SK-N-SH (cell line): Measurements from ENCODE around the gene PRSS1. TPM values are rescaled to one million over a fixed set of nuclear protein-coding genes. Genes with fewer than 3 reads are reported as not detected.
A peak's percentile ranks its signal among the peaks of the same experiment; 100 is the strongest.
"Not testable (repeated sequence)": the region's sequence is repeated elsewhere in the genome, so short reads cannot be mapped to it uniquely, and the experiment has no call there.

Source experiments
- CTCF ChIA-PET: fragments of 300-600, 350-600 bp; formaldehyde crosslinking; extraction: SDS; loops from one replicate; lab custom pipeline; 2021; lab: Yijun Ruan, JAX
- POLR2A ChIA-PET: fragments of 350-600 bp; sonication (Branson Sonifier 250); formaldehyde crosslinking; extraction: SDS; loops from one replicate; lab custom pipeline; 2020; ENCODE audit warnings: antibody characterized with exemption, inconsistent platforms; lab: Yijun Ruan, JAX
- DNase-seq: peaks from one replicate; pipeline ENCODE4 v3.0.0; 2012
- H2AFZ ChIP-seq: fragments of 200-600 bp; sonication (generic); 2 replicates; pipeline ENCODE4 v1.8.1; 2016; ENCODE audit warnings: antibody characterized with exemption, mild to moderate bottlenecking, low read depth
- H3F3A ChIP-seq: fragments of 200-600 bp; sonication (generic); replicated peaks from 2 replicates; pipeline ENCODE3; 2016; ENCODE audit warnings: antibody characterized with exemption, mild to moderate bottlenecking; ENCODE audit not compliant: insufficient read depth
- H3K27ac ChIP-seq, 2 experiments: fragments of 200-500 bp in 1 of 2; fragments of 200-600 bp in 1 of 2; sonication (Bioruptor generic) in 1 of 2; sonication (generic), shearing (Covaris generic) in 1 of 2; 2 replicates each; pipeline versions ENCODE4 v1.5.1 to v1.6.1; 2014 to 2016; ENCODE audit warnings: low read depth in 2 of 2, inconsistent platforms in 1 of 2, low read length in 1 of 2, mild to moderate bottlenecking in 1 of 2, mixed read lengths in 1 of 2
- H3K27me3 ChIP-seq: fragments of 200-600 bp; sonication (generic), shearing (Covaris generic); 2 replicates; pipeline ENCODE4 v1.6.1; 2016; ENCODE audit warnings: mixed run types; ENCODE audit not compliant: insufficient read depth
- H3K36me3 ChIP-seq, 2 experiments: fragments of 200-500 bp in 1 of 2; fragments of 200-600 bp in 1 of 2; sonication (Bioruptor generic) in 1 of 2; sonication (generic) in 1 of 2; replicated peaks in 1 of 2; 2 replicates each; pipeline versions ENCODE3 to v1.5.1; 2014 to 2016; ENCODE audit warnings: low read length in 1 of 2, mild to moderate bottlenecking in 1 of 2; ENCODE audit not compliant: insufficient read depth in 2 of 2, control insufficient read depth in 1 of 2
- H3K4me1 ChIP-seq, 2 experiments: fragments of 200-500 bp in 1 of 2; fragments of 200-600 bp in 1 of 2; sonication (Bioruptor generic) in 1 of 2; sonication (generic), shearing (Covaris generic) in 1 of 2; 2 replicates each; pipeline versions ENCODE4 v1.5.1 to v1.6.1; 2014 to 2016; ENCODE audit warnings: low read depth in 1 of 2, low read length in 1 of 2, mixed run types in 1 of 2; ENCODE audit not compliant: insufficient read depth in 2 of 2, control insufficient read depth in 1 of 2
- H3K4me2 ChIP-seq: fragments of 200-600 bp; sonication (generic), shearing (Covaris generic); 2 replicates; pipeline ENCODE4 v1.6.1; 2017; ENCODE audit warnings: mixed run types
- H3K4me3 ChIP-seq, 2 experiments: fragments of 200-500 bp in 1 of 2; fragments of 200-600 bp in 1 of 2; sonication (Bioruptor generic) in 1 of 2; sonication (generic), shearing (Covaris generic) in 1 of 2; 2 replicates each; pipeline versions ENCODE4 v1.5.1 to v1.8.1; 2014 to 2016; ENCODE audit warnings: low read depth in 2 of 2, inconsistent platforms in 1 of 2, low read length in 1 of 2, mild to moderate bottlenecking in 1 of 2, mixed read lengths in 1 of 2, moderate library complexity in 1 of 2
- H3K79me2 ChIP-seq: fragments of 200-600 bp; sonication (generic); 2 replicates; pipeline ENCODE4 v1.8.1; 2017; ENCODE audit warnings: mild to moderate bottlenecking; ENCODE audit not compliant: insufficient read depth
- H3K9ac ChIP-seq: fragments of 200-600 bp; sonication (generic); 2 replicates; pipeline ENCODE4 v1.6.1; 2017; ENCODE audit warnings: mixed run types
- H3K9me2 ChIP-seq: fragments of 200-600 bp; sonication (generic); 2 replicates; pipeline ENCODE4 v1.6.1; 2017; ENCODE audit warnings: mixed run types
- H3K9me3 ChIP-seq: fragments of 200-600 bp; sonication (generic); 2 replicates; pipeline ENCODE4 v1.6.1; 2017; ENCODE audit warnings: mixed run types, mild to moderate bottlenecking, moderate library complexity
- H4K20me1 ChIP-seq: fragments of 200-600 bp; sonication (generic); 2 replicates; pipeline ENCODE4 v1.6.1; 2017; ENCODE audit warnings: mild to moderate bottlenecking, mixed run types; ENCODE audit not compliant: insufficient read depth
- CHD2 ChIP-seq: fragments of 150-350 bp; IDR thresholded peaks from 2 replicates; pipeline ENCODE4 v1.6.1; 2018; ENCODE audit warnings: low read length; ENCODE audit not compliant: partially characterized antibody
- ELF1 ChIP-seq: IDR thresholded peaks from 2 replicates; pipeline ENCODE4 v1.4.0; 2012
- EP300 ChIP-seq, 2 experiments: IDR thresholded peaks; 2 replicates each; pipeline versions ENCODE4 v1.4.0 to v1.6.1; 2012; ENCODE audit warnings: borderline replicate concordance in 1 of 2, low read depth in 1 of 2, low read length in 1 of 2
- FOSL2 ChIP-seq: IDR thresholded peaks from 2 replicates; pipeline ENCODE4 v1.4.0; 2012; ENCODE audit warnings: low read depth, mild to moderate bottlenecking, moderate library complexity, borderline replicate concordance
- JUND ChIP-seq: IDR thresholded peaks from 2 replicates; pipeline ENCODE4 v1.4.0; 2012
- MXI1 ChIP-seq: IDR thresholded peaks from 2 replicates; pipeline ENCODE4 v1.6.1; 2012; ENCODE audit warnings: mild to moderate bottlenecking, low read depth, low read length, improper control_type of control experiment
- NFIC ChIP-seq: IDR thresholded peaks from 2 replicates; pipeline ENCODE4 v1.4.0; 2012; ENCODE audit warnings: borderline replicate concordance
- SMC3 ChIP-seq: IDR thresholded peaks from 2 replicates; pipeline ENCODE4 v1.6.1; 2012; ENCODE audit warnings: low read depth, low read length, improper control_type of control experiment
- TCF12 ChIP-seq: IDR thresholded peaks from 2 replicates; pipeline ENCODE4 v1.4.0; 2012
- WGBS: methylation state at CpG from one replicate; pipeline ENCODE4 v1.1.6; 2017; ENCODE audit warnings: low lambda C conversion rate; 5-methylcytosine and 5-hydroxymethylcytosine counted together
- polyA plus RNA-seq, 3 experiments: library from polyadenylated mRNA; depleted of rRNA; stranded (reverse); fragments of >200 nt; gene quantifications; 2 replicates each; pipeline ENCODE4 v1.2.3, GENCODE V29; 2012
- TF ChIP-seq, protein P1 (sequence below): fragments of 200-600 bp; sonication (generic); IDR thresholded peaks from 2 replicates; pipeline ENCODE4 v1.6.1; 2017; ENCODE audit warnings: antibody characterized with exemption, mild to moderate bottlenecking, moderate library complexity
- TF ChIP-seq, protein P2 (sequence below): fragments of 150-350 bp; IDR thresholded peaks from 2 replicates; pipeline ENCODE4 v1.6.1; 2016; ENCODE audit warnings: mild to moderate bottlenecking, low read depth, low read length
- TF ChIP-seq, protein P3 (sequence below): IDR thresholded peaks from 2 replicates; pipeline ENCODE4; 2012
- TF ChIP-seq, protein P4 (sequence below): IDR thresholded peaks from 2 replicates; pipeline ENCODE4 v1.4.0; 2012; ENCODE audit warnings: low read depth

The PRSS1 gene
- polyA plus RNA-seq, 1 of the 3 experiments (the other 2 are of a cell fraction): not detected

DNA sequence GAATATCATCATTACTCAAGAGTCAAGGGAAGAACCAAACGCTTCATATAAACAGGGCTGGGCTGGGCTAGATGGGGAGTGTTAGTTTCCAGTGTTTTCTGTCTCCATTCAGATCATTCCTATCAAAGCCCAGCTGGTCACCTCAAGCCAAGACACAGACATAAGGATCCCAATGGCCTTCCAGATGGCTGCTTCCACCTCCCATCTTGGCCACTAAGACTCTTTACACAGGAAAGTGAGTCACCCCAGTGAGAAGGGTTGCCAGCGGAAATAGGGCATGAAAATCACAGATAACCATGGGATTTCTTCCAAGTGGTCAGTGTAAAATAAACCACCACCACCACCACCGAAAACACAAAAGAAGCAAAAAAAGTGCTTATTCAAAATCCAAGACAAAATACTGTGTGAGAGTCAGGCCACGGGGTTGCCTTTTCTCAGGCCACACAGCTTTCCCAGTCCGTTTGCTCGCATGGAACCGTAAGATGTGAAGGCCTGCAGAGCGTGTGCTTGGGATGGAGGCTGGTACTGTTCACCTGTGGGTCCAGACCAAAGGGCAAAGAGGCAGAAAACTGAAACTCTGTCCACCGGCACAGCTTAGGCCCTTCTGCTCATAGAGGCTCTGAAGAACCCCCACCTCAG lies 27.1 kb downstream of the PRSS1 start:
- no peak overlapping the region for H3K4me3 ChIP-seq
- peak overlapping the region; percentile 59; the same call in 1 of the 2 replicates for H2AFZ ChIP-seq
- no peaks in the 10 kb centered on the region; a peak in 1 of 4 replicates for H3K4me1 ChIP-seq
- H3K9ac ChIP-seq: no peak overlapping the region
- ChIA-PET CTCF (interaction anchor here (0.6 to 19.8 kb wide), 6 partner anchors 124 to 293 kb away, joined by 3 to 488 read pairs (median 9); no protein-coding TSS in a partner anchor), POLR2A (no interaction called here)
- H3K79me2 ChIP-seq: no peaks in the 10 kb centered on the region
- DNase-seq: no peak
- no peaks in the 10 kb centered on the region for H3K9me2 ChIP-seq
- peaks cover 1% of the 10 kb centered on the region; the same call in 1 of the 2 replicates for H3K27me3 ChIP-seq
- no peaks in the 10 kb centered on the region for H3K9me3 ChIP-seq
- H3K4me2 ChIP-seq: peak overlapping the region; percentile 39; the same call in 1 of the 2 replicates
- WGBS: 44% methylated on average over 9 of the region's 9 CpGs
- peak overlapping the region in 1 of 2 experiments; percentile 45; a peak in 1 of 4 replicates for H3K27ac ChIP-seq
- no peaks in the 10 kb centered on the region for H4K20me1 ChIP-seq
- peaks cover 3% of the 10 kb centered on the region for H3F3A ChIP-seq
- TF ChIP-seq, protein P1, sequence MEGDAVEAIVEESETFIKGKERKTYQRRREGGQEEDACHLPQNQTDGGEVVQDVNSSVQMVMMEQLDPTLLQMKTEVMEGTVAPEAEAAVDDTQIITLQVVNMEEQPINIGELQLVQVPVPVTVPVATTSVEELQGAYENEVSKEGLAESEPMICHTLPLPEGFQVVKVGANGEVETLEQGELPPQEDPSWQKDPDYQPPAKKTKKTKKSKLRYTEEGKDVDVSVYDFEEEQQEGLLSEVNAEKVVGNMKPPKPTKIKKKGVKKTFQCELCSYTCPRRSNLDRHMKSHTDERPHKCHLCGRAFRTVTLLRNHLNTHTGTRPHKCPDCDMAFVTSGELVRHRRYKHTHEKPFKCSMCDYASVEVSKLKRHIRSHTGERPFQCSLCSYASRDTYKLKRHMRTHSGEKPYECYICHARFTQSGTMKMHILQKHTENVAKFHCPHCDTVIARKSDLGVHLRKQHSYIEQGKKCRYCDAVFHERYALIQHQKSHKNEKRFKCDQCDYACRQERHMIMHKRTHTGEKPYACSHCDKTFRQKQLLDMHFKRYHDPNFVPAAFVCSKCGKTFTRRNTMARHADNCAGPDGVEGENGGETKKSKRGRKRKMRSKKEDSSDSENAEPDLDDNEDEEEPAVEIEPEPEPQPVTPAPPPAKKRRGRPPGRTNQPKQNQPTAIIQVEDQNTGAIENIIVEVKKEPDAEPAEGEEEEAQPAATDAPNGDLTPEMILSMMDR: no peak
- TF ChIP-seq, protein P2, sequence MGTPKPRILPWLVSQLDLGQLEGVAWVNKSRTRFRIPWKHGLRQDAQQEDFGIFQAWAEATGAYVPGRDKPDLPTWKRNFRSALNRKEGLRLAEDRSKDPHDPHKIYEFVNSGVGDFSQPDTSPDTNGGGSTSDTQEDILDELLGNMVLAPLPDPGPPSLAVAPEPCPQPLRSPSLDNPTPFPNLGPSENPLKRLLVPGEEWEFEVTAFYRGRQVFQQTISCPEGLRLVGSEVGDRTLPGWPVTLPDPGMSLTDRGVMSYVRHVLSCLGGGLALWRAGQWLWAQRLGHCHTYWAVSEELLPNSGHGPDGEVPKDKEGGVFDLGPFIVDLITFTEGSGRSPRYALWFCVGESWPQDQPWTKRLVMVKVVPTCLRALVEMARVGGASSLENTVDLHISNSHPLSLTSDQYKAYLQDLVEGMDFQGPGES: no peak
- TF ChIP-seq, protein P3, sequence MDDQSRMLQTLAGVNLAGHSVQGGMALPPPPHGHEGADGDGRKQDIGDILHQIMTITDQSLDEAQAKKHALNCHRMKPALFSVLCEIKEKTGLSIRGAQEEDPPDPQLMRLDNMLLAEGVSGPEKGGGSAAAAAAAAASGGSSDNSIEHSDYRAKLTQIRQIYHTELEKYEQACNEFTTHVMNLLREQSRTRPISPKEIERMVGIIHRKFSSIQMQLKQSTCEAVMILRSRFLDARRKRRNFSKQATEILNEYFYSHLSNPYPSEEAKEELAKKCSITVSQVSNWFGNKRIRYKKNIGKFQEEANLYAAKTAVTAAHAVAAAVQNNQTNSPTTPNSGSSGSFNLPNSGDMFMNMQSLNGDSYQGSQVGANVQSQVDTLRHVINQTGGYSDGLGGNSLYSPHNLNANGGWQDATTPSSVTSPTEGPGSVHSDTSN: peak; percentile 39
- TF ChIP-seq ELF1: no peak
- no peak for TF ChIP-seq MXI1
- TF ChIP-seq, protein P4, sequence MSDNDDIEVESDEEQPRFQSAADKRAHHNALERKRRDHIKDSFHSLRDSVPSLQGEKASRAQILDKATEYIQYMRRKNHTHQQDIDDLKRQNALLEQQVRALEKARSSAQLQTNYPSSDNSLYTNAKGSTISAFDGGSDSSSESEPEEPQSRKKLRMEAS: no peak
- no peak for TF ChIP-seq CHD2
- peak; percentile 83 for TF ChIP-seq NFIC
- TF ChIP-seq SMC3: no peak
- TF ChIP-seq EP300 (IDR thresholded peaks at IDR 0.05; ENCODE audit: borderline replicate concordance in 1 of 2, low read depth in 1 of 2, low read length in 1 of 2): peak in 1 of 2 experiments; percentile 30; a peak in 1 of 4 replicates
- TF ChIP-seq FOSL2: peak; percentile 68; the same call in 1 of the 2 replicates
- TF ChIP-seq TCF12: peak; percentile 84
- peak; percentile 66 for TF ChIP-seq JUND
- no peaks in the 10 kb centered on the region for H3K36me3 ChIP-seq

DNA sequence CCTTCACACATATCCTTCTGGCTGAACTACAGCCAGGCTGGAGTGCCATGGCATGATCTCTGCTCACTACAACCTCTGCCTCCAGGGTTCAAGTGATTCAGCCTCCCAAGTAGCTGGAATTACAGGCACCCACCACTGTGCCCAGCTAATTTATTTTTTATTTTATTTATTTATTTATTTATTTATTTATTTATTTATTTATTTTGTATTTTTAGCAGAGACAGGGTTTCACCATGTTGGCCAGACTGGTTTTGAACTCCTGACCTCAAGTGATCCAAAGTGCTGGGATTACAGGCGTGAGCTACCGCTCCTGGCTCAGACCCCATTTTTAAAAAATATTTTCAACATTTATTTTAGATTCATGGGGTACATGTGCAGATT lies 27.6 kb downstream of the PRSS1 start:
- H3K4me2 ChIP-seq: peak overlapping the region; percentile 39; the same call in 1 of the 2 replicates
- H3K36me3 ChIP-seq, H3K9me2 ChIP-seq, DNase-seq, H3K9me3 ChIP-seq, H3F3A ChIP-seq, H3K4me1 ChIP-seq, H3K79me2 ChIP-seq, POLR2A ChIA-PET, H3K9ac ChIP-seq, H4K20me1 ChIP-seq, H3K4me3 ChIP-seq, H3K27me3 ChIP-seq: not testable (repeated sequence)
- CTCF ChIA-PET: interaction anchor here (0.6 to 19.8 kb wide), 6 partner anchors 124 to 294 kb away, joined by 3 to 488 read pairs (median 9); no protein-coding TSS in a partner anchor
- H3K27ac ChIP-seq: peak overlapping the region in 1 of 2 experiments; percentile 45; a peak in 1 of 4 replicates
- WGBS: 67% methylated on average over 2 of the region's 2 CpGs
- H2AFZ ChIP-seq: peak overlapping the region; percentile 59; the same call in 1 of the 2 replicates
